A549 (cell line): ENCODE results near the gene SNAPC2.

Source experiments
- BHLHE40 ChIP-seq: IDR thresholded peaks from 2 replicates; pipeline ENCODE4 v1.6.1; 2012; ENCODE audit warnings: low read depth, low read length, inconsistent platforms
- EP300 ChIP-seq, 2 experiments: fragments of >200 bp; sonication (Bioruptor Twin); formaldehyde crosslinking; IDR thresholded peaks; 2 replicates in 1 of 2; 3 replicates in 1 of 2; pipeline ENCODE4 v1.6.1; 2016 to 2017
- GATA3 ChIP-seq: IDR thresholded peaks from 2 replicates; pipeline ENCODE4 v1.6.1; 2012; ENCODE audit warnings: borderline replicate concordance
- MYC ChIP-seq: IDR thresholded peaks from 2 replicates; pipeline ENCODE4 v1.6.1; 2012; ENCODE audit warnings: mild to moderate bottlenecking, inconsistent platforms, low read length, improper control_type of control experiment, borderline replicate concordance
- POLR2A ChIP-seq: IDR thresholded peaks from 2 replicates; pipeline ENCODE4 v1.6.1; 2012; ENCODE audit warnings: mild to moderate bottlenecking, low read length
- SMC3 ChIP-seq: fragments of >200 bp; sonication (Bioruptor Twin); formaldehyde crosslinking; IDR thresholded peaks from 3 replicates; pipeline ENCODE4 v1.6.1; 2018; ENCODE audit warnings: inconsistent platforms
- TF ChIP-seq, protein P1 (sequence below): fragments of >200 bp; sonication (Bioruptor Twin); formaldehyde crosslinking; IDR thresholded peaks from 3 replicates; pipeline ENCODE4 v1.5.1; 2016
- TF ChIP-seq, protein P2 (sequence below): fragments of 250-450 bp; sonication (Bioruptor Pico); IDR thresholded peaks from 2 replicates; pipeline ENCODE4 v1.5.0; 2021; ENCODE audit warnings: mild to moderate bottlenecking, moderate library complexity, borderline replicate concordance
- TF ChIP-seq, protein P3 (sequence below): fragments of 200-600 bp; sonication (generic); IDR thresholded peaks from 2 replicates; pipeline ENCODE4 v1.6.1; 2016; ENCODE audit warnings: antibody characterized with exemption, mild to moderate bottlenecking, moderate library complexity

DNA sequence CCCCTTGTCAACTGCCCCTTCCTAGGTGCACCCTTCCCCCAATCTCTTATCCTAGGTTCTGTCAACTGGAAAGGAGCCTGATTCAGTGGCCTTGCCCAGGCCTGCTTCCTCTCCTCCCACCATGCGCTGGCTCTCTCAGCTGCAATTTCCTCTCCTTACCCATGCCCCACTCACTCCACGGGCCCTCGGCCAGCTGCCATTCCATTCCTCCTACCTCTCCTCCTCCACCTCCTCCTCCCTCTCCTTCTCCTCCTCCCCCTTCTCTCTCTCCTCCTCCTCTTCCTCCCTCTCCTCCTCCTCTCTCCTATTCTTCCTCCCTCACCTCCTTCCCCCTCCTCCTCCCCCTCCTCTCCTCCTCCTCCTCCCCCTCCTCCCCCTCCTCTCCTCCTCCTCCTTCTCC lies 32.9 kb downstream of the SNAPC2 start:
- TF ChIP-seq, protein P1, sequence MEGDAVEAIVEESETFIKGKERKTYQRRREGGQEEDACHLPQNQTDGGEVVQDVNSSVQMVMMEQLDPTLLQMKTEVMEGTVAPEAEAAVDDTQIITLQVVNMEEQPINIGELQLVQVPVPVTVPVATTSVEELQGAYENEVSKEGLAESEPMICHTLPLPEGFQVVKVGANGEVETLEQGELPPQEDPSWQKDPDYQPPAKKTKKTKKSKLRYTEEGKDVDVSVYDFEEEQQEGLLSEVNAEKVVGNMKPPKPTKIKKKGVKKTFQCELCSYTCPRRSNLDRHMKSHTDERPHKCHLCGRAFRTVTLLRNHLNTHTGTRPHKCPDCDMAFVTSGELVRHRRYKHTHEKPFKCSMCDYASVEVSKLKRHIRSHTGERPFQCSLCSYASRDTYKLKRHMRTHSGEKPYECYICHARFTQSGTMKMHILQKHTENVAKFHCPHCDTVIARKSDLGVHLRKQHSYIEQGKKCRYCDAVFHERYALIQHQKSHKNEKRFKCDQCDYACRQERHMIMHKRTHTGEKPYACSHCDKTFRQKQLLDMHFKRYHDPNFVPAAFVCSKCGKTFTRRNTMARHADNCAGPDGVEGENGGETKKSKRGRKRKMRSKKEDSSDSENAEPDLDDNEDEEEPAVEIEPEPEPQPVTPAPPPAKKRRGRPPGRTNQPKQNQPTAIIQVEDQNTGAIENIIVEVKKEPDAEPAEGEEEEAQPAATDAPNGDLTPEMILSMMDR: no peak
- TF ChIP-seq SMC3 (no peak), MYC (no peak), GATA3 (no peak), BHLHE40 (no peak), EP300 (IDR thresholded peaks at IDR 0.05) (no peak), POLR2A (no peak)
- TF ChIP-seq, protein P2, sequence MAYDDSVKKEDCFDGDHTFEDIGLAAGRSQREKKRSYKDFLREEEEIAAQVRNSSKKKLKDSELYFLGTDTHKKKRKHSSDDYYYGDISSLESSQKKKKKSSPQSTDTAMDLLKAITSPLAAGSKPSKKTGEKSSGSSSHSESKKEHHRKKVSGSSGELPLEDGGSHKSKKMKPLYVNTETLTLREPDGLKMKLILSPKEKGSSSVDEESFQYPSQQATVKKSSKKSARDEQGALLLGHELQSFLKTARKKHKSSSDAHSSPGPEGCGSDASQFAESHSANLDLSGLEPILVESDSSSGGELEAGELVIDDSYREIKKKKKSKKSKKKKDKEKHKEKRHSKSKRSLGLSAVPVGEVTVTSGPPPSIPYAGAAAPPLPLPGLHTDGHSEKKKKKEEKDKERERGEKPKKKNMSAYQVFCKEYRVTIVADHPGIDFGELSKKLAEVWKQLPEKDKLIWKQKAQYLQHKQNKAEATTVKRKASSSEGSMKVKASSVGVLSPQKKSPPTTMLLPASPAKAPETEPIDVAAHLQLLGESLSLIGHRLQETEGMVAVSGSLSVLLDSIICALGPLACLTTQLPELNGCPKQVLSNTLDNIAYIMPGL (CRISPR knock-in tag): no peak
- TF ChIP-seq, protein P3, sequence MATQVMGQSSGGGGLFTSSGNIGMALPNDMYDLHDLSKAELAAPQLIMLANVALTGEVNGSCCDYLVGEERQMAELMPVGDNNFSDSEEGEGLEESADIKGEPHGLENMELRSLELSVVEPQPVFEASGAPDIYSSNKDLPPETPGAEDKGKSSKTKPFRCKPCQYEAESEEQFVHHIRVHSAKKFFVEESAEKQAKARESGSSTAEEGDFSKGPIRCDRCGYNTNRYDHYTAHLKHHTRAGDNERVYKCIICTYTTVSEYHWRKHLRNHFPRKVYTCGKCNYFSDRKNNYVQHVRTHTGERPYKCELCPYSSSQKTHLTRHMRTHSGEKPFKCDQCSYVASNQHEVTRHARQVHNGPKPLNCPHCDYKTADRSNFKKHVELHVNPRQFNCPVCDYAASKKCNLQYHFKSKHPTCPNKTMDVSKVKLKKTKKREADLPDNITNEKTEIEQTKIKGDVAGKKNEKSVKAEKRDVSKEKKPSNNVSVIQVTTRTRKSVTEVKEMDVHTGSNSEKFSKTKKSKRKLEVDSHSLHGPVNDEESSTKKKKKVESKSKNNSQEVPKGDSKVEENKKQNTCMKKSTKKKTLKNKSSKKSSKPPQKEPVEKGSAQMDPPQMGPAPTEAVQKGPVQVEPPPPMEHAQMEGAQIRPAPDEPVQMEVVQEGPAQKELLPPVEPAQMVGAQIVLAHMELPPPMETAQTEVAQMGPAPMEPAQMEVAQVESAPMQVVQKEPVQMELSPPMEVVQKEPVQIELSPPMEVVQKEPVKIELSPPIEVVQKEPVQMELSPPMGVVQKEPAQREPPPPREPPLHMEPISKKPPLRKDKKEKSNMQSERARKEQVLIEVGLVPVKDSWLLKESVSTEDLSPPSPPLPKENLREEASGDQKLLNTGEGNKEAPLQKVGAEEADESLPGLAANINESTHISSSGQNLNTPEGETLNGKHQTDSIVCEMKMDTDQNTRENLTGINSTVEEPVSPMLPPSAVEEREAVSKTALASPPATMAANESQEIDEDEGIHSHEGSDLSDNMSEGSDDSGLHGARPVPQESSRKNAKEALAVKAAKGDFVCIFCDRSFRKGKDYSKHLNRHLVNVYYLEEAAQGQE: no peak
